IMR-90 (cell line): ENCODE results near the gene SLC6A20. TPM values are rescaled to one million over a fixed set of nuclear protein-coding genes. Genes with fewer than 3 reads are reported as not detected.

ENCODE experiments used
- ATAC-seq: fragments of 200-7000 bp; cut with Tn5 transposase; 2 replicates; pipeline ENCODE4 v1.9.1; 2020; ENCODE audit warnings: low read depth, mild to moderate bottlenecking, moderate library complexity
- Bru-seq: library from RNA; stranded (reverse); fragments of 400-500 nt; gene quantifications from one replicate; lab custom pipeline; 2021; lab: Mats Ljungman, UMichigan
- BruChase-seq, 2 experiments: library from RNA; stranded (reverse); fragments of 400-500 nt; gene quantifications; one replicate each; lab custom pipeline; 2021; lab: Mats Ljungman, UMichigan
- BruUV-seq: library from RNA; stranded (reverse); fragments of 400-500 nt; replicated peaks from 2 replicates; lab custom pipeline; 2021; lab: Mats Ljungman, UMichigan
- CTCF ChIA-PET: fragments of 300-600 bp; formaldehyde crosslinking; extraction: SDS; loops from one replicate; lab custom pipeline; 2021; ENCODE audit warnings: antibody characterized with exemption; lab: Yijun Ruan, JAX
- POLR2A ChIA-PET: fragments of 300-600 bp; sonication (Branson Sonifier 250); formaldehyde crosslinking; loops from one replicate; lab custom pipeline; 2022; ENCODE audit warnings: antibody characterized with exemption; ENCODE audit not compliant: unreplicated experiment; lab: Charles Lee
- DNase-seq: peaks from one replicate; pipeline ENCODE4 v3.0.0; 2013
- H2AFZ ChIP-seq: replicated peaks from 2 replicates; pipeline ENCODE3; 2013; ENCODE audit warnings: low read length, mild to moderate bottlenecking; ENCODE audit not compliant: poor library complexity
- H2AK5ac ChIP-seq: 2 replicates; pipeline ENCODE4 v1.6.1; 2013; ENCODE audit warnings: low read depth, low read length, inconsistent platforms
- H2AK9ac ChIP-seq: replicated peaks from 2 replicates; pipeline ENCODE3; 2013; ENCODE audit warnings: mild to moderate bottlenecking, low read depth, low read length, moderate library complexity; ENCODE audit not compliant: poor library complexity
- H2BK120ac ChIP-seq: 2 replicates; pipeline ENCODE4 v1.6.1; 2013; ENCODE audit warnings: low read depth, low read length, inconsistent platforms
- H2BK15ac ChIP-seq: 3 replicates; pipeline ENCODE4 v1.6.1; 2013; ENCODE audit warnings: low read depth, low read length, inconsistent platforms
- H2BK20ac ChIP-seq: 2 replicates; pipeline ENCODE4 v1.6.1; 2013; ENCODE audit warnings: low read depth, mild to moderate bottlenecking, inconsistent platforms, low read length, moderate library complexity
- H2BK5ac ChIP-seq: 2 replicates; pipeline ENCODE4 v1.6.1; 2013; ENCODE audit warnings: mild to moderate bottlenecking, low read depth, low read length, inconsistent platforms; ENCODE audit not compliant: poor library complexity, severe bottlenecking
- H3K14ac ChIP-seq: replicated peaks from 2 replicates; pipeline ENCODE4 v1.6.1; 2013; ENCODE audit warnings: low read depth, low read length, inconsistent platforms
- H3K18ac ChIP-seq: 2 replicates; pipeline ENCODE4 v1.6.1; 2013; ENCODE audit warnings: low read depth, low read length, control low read depth
- H3K23ac ChIP-seq: 2 replicates; pipeline ENCODE4 v1.6.1; 2013; ENCODE audit warnings: low read depth, low read length, inconsistent platforms
- H3K27ac ChIP-seq: 2 replicates; pipeline ENCODE4 v1.5.1; 2013; ENCODE audit warnings: mild to moderate bottlenecking, control low read depth, low read length; ENCODE audit not compliant: insufficient read depth
- H3K27me3 ChIP-seq: 2 replicates; pipeline ENCODE4 v1.6.1; 2013; ENCODE audit warnings: low read length; ENCODE audit not compliant: control insufficient read depth, insufficient read depth
- H3K36me3 ChIP-seq: 2 replicates; pipeline ENCODE4 v1.6.1; 2013; ENCODE audit warnings: low read length, mixed read lengths; ENCODE audit not compliant: control insufficient read depth, insufficient read depth
- H3K4ac ChIP-seq: 2 replicates; pipeline ENCODE4 v1.6.1; 2013; ENCODE audit warnings: low read depth, low read length, inconsistent platforms
- H3K4me1 ChIP-seq: 2 replicates; pipeline ENCODE4 v1.6.1; 2013; ENCODE audit warnings: low read length, mixed read lengths; ENCODE audit not compliant: control insufficient read depth, insufficient read depth
- H3K4me2 ChIP-seq: 2 replicates; pipeline ENCODE4 v1.6.1; 2013; ENCODE audit warnings: low read depth, mild to moderate bottlenecking, control low read depth, low read length, moderate library complexity
- H3K4me3 ChIP-seq: 2 replicates; pipeline ENCODE4 v1.5.1; 2013; ENCODE audit warnings: low read depth, mild to moderate bottlenecking, control low read depth, low read length, moderate library complexity; ENCODE audit not compliant: insufficient read depth
- H3K56ac ChIP-seq: 2 replicates; pipeline ENCODE4 v1.6.1; 2013; ENCODE audit warnings: low read length, inconsistent platforms; ENCODE audit not compliant: insufficient read depth; ENCODE audit errors: extremely low read depth
- H3K79me1 ChIP-seq, 2 experiments: 2 replicates each; pipeline ENCODE4 v1.6.1; 2013; ENCODE audit warnings: low read length in 2 of 2, inconsistent platforms in 1 of 2, low read depth in 1 of 2
- H3K9ac ChIP-seq: 2 replicates; pipeline ENCODE4 v1.6.1; 2013; ENCODE audit warnings: low read depth, low read length, control low read depth
- H3K9me1 ChIP-seq: 2 replicates; pipeline ENCODE4 v1.6.1; 2013; ENCODE audit warnings: low read length, inconsistent platforms; ENCODE audit not compliant: insufficient read depth
- H3K9me3 ChIP-seq: 2 replicates; pipeline ENCODE4 v1.6.1; 2013; ENCODE audit warnings: low read length; ENCODE audit not compliant: control insufficient read depth, insufficient read depth
- H4K20me1 ChIP-seq: 2 replicates; pipeline ENCODE4 v1.6.1; 2013; ENCODE audit warnings: low read length, inconsistent platforms; ENCODE audit not compliant: insufficient read depth
- H4K5ac ChIP-seq: 2 replicates; pipeline ENCODE4 v1.6.1; 2013; ENCODE audit warnings: mild to moderate bottlenecking, low read depth, low read length, control low read depth
- H4K8ac ChIP-seq, 2 experiments: 2 replicates each; pipeline ENCODE4 v1.6.1; 2013; ENCODE audit warnings: low read depth in 2 of 2, low read length in 2 of 2, control low read depth in 1 of 2, inconsistent platforms in 1 of 2
- H4K91ac ChIP-seq: 2 replicates; pipeline ENCODE4 v1.6.1; 2013; ENCODE audit warnings: low read depth, low read length, inconsistent platforms; ENCODE audit not compliant: insufficient read depth
- BHLHE40 ChIP-seq: fragments of 150-350 bp; IDR thresholded peaks from 2 replicates; pipeline ENCODE4 v1.6.1; 2016; ENCODE audit warnings: mild to moderate bottlenecking, low read depth, low read length
- CEBPB ChIP-seq: IDR thresholded peaks from 2 replicates; pipeline ENCODE4 v1.6.1; 2012; ENCODE audit warnings: low read depth, low read length, improper control_type of control experiment
- CHD1 ChIP-seq: IDR thresholded peaks from 2 replicates; pipeline ENCODE4 v1.6.1; 2012; ENCODE audit warnings: low read depth, low read length, improper control_type of control experiment
- ELK1 ChIP-seq: fragments of 150-350 bp; IDR thresholded peaks from 2 replicates; pipeline ENCODE4 v1.6.1; 2016; ENCODE audit warnings: low read depth, mild to moderate bottlenecking, low read length, moderate library complexity, borderline replicate concordance
- FOS ChIP-seq: fragments of 150-350 bp; IDR thresholded peaks from 2 replicates; pipeline ENCODE4 v1.6.1; 2016; ENCODE audit warnings: low read depth, low read length
- MAFK ChIP-seq: IDR thresholded peaks from 2 replicates; pipeline ENCODE4 v1.6.1; 2012; ENCODE audit warnings: low read depth, low read length, improper control_type of control experiment
- MAZ ChIP-seq: IDR thresholded peaks from 2 replicates; pipeline ENCODE4 v1.6.1; 2012; ENCODE audit warnings: low read depth, mild to moderate bottlenecking, low read length, improper control_type of control experiment, moderate library complexity, borderline replicate concordance
- POLR2A ChIP-seq: IDR thresholded peaks from 2 replicates; pipeline ENCODE4 v1.6.1; 2012; ENCODE audit warnings: mild to moderate bottlenecking, low read depth, low read length
- RAD21 ChIP-seq: IDR thresholded peaks from 2 replicates; pipeline ENCODE4 v1.6.1; 2012; ENCODE audit warnings: low read length, improper control_type of control experiment
- RCOR1 ChIP-seq: IDR thresholded peaks from 2 replicates; pipeline ENCODE4 v1.6.1; 2012; ENCODE audit warnings: mild to moderate bottlenecking, low read length, improper control_type of control experiment; ENCODE audit not compliant: insufficient replicate concordance
- RFX5 ChIP-seq: IDR thresholded peaks from 2 replicates; pipeline ENCODE4 v1.8.0; 2012; ENCODE audit warnings: low read depth, mild to moderate bottlenecking, low read length, moderate library complexity
- SMC3 ChIP-seq: fragments of 150-350 bp; IDR thresholded peaks from 2 replicates; pipeline ENCODE4 v1.6.1; 2016; ENCODE audit warnings: low read depth, mild to moderate bottlenecking, antibody characterized with exemption, low read length, moderate library complexity
- USF2 ChIP-seq: fragments of 150-350 bp; IDR thresholded peaks from 2 replicates; pipeline ENCODE4 v1.6.1; 2017; ENCODE audit warnings: mild to moderate bottlenecking, antibody characterized with exemption, low read length, low read depth
- WGBS, 2 experiments: methylation state at CpG; one replicate each; pipeline versions ENCODE4 v1.1.5 to v1.1.7; 2013; ENCODE audit warnings: missing lambda C conversion rate in 2 of 2; ENCODE audit not compliant: insufficient read length in 1 of 2; ENCODE audit errors: extremely low coverage in 2 of 2; 5-methylcytosine and 5-hydroxymethylcytosine counted together
- dilution Hi-C: fragments of 300-500 bp; cut with HindIII; formaldehyde crosslinking; loops from one replicate; pipeline ENCODE4 v1.14.3; 2018; ENCODE audit warnings: low sequenced_read_pairs; ENCODE audit not compliant: unreplicated experiment
- in situ Hi-C: fragments of 300-500 bp; cut with MboI; formaldehyde crosslinking; loops from 3 replicates; pipeline ENCODE4 v1.14.3; 2019; ENCODE audit warnings: low sequenced_read_pairs, inconsistent platforms, mixed read lengths
- intact Hi-C: fragments of 100-400 bp; cut with micrococcal nuclease; formaldehyde crosslinking; loops from 2 replicates; pipeline ENCODE4 v1.10.0; 2022
- long read RNA-seq: library from polyadenylated mRNA; unstranded; transcript quantifications from one replicate; pipeline ENCODE4 v2.0.0, GENCODE V29; 2021; ENCODE audit not compliant: unreplicated experiment
- polyA plus RNA-seq, 3 experiments: library from polyadenylated mRNA; depleted of rRNA; stranded (reverse); fragments of >200 nt; gene quantifications; 2 replicates each; pipeline ENCODE4 v1.2.3, GENCODE V29; 2012; ENCODE audit warnings: low replicate concordance in 1 of 3
- total RNA-seq: library from RNA; depleted of rRNA; stranded (reverse); fragments of >200 nt; gene quantifications from 2 replicates; pipeline ENCODE4 v1.2.3, GENCODE V29; 2012; rRNA removed

Gene SLC6A20
- total RNA-seq (not detected in 2 replicates), polyA plus RNA-seq (2012; rRNA removed) (not detected in 2 replicates), Bru-seq, nascent RNA (not detected), BruChase-seq, experiment 1, labeled RNA remaining after a 6-hour chase (percentile 7 among the genes with signal in this experiment), BruChase-seq, experiment 2, labeled RNA remaining after a 2-hour chase (percentile 2 among the genes with signal in this experiment)
- polyA plus RNA-seq (2012; cell fraction: cytosol; rRNA removed) = not detected in 2 replicates
- not detected in 2 replicates for polyA plus RNA-seq (2012; cell fraction: nucleus; rRNA removed; ENCODE audit: low replicate concordance)
- long read RNA-seq = 0 reads

GRCh38 chr3:45795882-45796765 lies at the start of gene SLC6A20:
Gene SLC6A20, minus strand, starts transcription at chr3:45796536. Its CDS starts 117 bp downstream, at chr3:45796419.
- no peak within 1 kb of the TSS for H4K8ac ChIP-seq
- peak within 1 kb of the TSS; percentile 54; the same call in 1 of the 2 replicates for H3K23ac ChIP-seq
- peak within 1 kb of the TSS; percentile 20; the same call in 1 of the 2 replicates for H2AK5ac ChIP-seq
- H3K27me3 ChIP-seq = peaks cover 86% of the 10 kb centered on the region
- H3K4ac ChIP-seq = no peak within 1 kb of the TSS
- dilution Hi-C loops = no loop called here
- H3K36me3 ChIP-seq = no peaks in the 10 kb centered on the region
- ChIA-PET CTCF (no interaction called here), POLR2A (no interaction called here)
- ATAC-seq = peak; percentile 27; the same call in 1 of the 2 replicates
- no peak within 1 kb of the TSS for H4K5ac ChIP-seq
- no peak within 1 kb of the TSS for H3K18ac ChIP-seq
- DNase-seq = no peak
- H3K27ac ChIP-seq = no peak within 1 kb of the TSS
- peak within 1 kb of the TSS; percentile 83 for H2AK9ac ChIP-seq
- H2BK120ac ChIP-seq = no peak within 1 kb of the TSS
- H4K20me1 ChIP-seq = no peaks in the 10 kb centered on the region; the same call in none of the 2 replicates
- H2BK20ac ChIP-seq = no peak within 1 kb of the TSS
- H3K14ac ChIP-seq = no peak within 1 kb of the TSS
- BruUV-seq = no TSS peak
- peak within 1 kb of the TSS; percentile 17 for H3K4me3 ChIP-seq
- no peak within 1 kb of the TSS for H3K56ac ChIP-seq
- WGBS, 2 experiments = 7% methylated on average over 24 of the region's 91 CpGs; no CpG with 5 or more reads in 1 of the 2 experiments
- H3K9me1 ChIP-seq = no peaks in the 10 kb centered on the region
- in situ Hi-C loops = no loop called here
- peaks cover 3% of the 10 kb centered on the region; the same call in 1 of the 2 replicates for H3K9me3 ChIP-seq
- H4K91ac ChIP-seq = no peak within 1 kb of the TSS
- H3K4me2 ChIP-seq = peak within 1 kb of the TSS; percentile 67
- peak within 1 kb of the TSS; percentile 75 for H2AFZ ChIP-seq
- peaks cover 5% of the 10 kb centered on the region; the same call in 1 of the 2 replicates for H3K4me1 ChIP-seq
- no peak within 1 kb of the TSS for H2BK15ac ChIP-seq
- no peak within 1 kb of the TSS for H2BK5ac ChIP-seq
- intact Hi-C loops = no loop called here
- H3K79me1 ChIP-seq = no peaks in the 10 kb centered on the region
- no peak within 1 kb of the TSS for H3K9ac ChIP-seq
- TF ChIP-seq SMC3 (no peak), CEBPB (no peak), BHLHE40 (no peak), ELK1 (no peak), RFX5 (no peak), POLR2A (no peak), RCOR1 (no peak), USF2 (no peak), FOS (no peak), MAZ (no peak), CHD1 (no peak), RAD21 (no peak), MAFK (no peak)
